A673 (cell line): Measurements from ENCODE around the gene TERB1. TPM values are rescaled to one million over a fixed set of nuclear protein-coding genes. Genes with fewer than 3 reads are reported as not detected.

ENCODE experiments used
- BruUV-seq: library from RNA; stranded (reverse); fragments of 400-500 nt; replicated peaks from 2 replicates; lab custom pipeline; 2021; lab: Mats Ljungman, UMichigan
- CTCF ChIA-PET: fragments of 300-600 bp; sonication (Branson Sonifier 250); formaldehyde crosslinking; loops from one replicate; lab custom pipeline; 2022; ENCODE audit warnings: antibody characterized with exemption; lab: Charles Lee
- POLR2A ChIA-PET: fragments of 300-600 bp; sonication (Branson Sonifier 250); formaldehyde crosslinking; loops from one replicate; lab custom pipeline; 2022; ENCODE audit warnings: antibody characterized with exemption; ENCODE audit not compliant: low non-redundant PET; lab: Charles Lee
- DNase-seq: peaks from one replicate; pipeline ENCODE4 v3.0.0-alpha.2; 2015; ENCODE audit warnings: low spot score
- H3K27ac ChIP-seq: fragments of 200-600 bp; sonication (generic); 2 replicates; pipeline ENCODE4 v1.5.1; 2016; ENCODE audit warnings: mixed run types, low read depth, mild to moderate bottlenecking, mixed read lengths, antibody characterized with exemption, low read length; ENCODE audit not compliant: poor library complexity, severe bottlenecking
- H3K27me3 ChIP-seq: fragments of 200-600 bp; sonication (generic); replicated peaks from 2 replicates; pipeline ENCODE4 v1.6.1; 2017; ENCODE audit warnings: mixed run types, low read depth, mild to moderate bottlenecking, mixed read lengths, antibody characterized with exemption, low read length; ENCODE audit not compliant: insufficient read depth, poor library complexity
- H3K36me3 ChIP-seq: fragments of 200-600 bp; sonication (generic); 2 replicates; pipeline ENCODE4 v1.6.1; 2016; ENCODE audit warnings: mixed run types, mild to moderate bottlenecking, mixed read lengths, antibody characterized with exemption, low read length; ENCODE audit not compliant: insufficient read depth, poor library complexity, severe bottlenecking
- H3K4me1 ChIP-seq: fragments of 200-600 bp; sonication (generic); 2 replicates; pipeline ENCODE4 v1.6.1; 2017; ENCODE audit warnings: mixed run types, mild to moderate bottlenecking, mixed read lengths, antibody characterized with exemption, low read length; ENCODE audit not compliant: insufficient read depth, poor library complexity, severe bottlenecking
- H3K4me3 ChIP-seq: fragments of 200-600 bp; sonication (generic); 2 replicates; pipeline ENCODE4 v1.5.1; 2016; ENCODE audit warnings: low read depth, mixed run types, mild to moderate bottlenecking, mixed read lengths, low read length; ENCODE audit not compliant: poor library complexity, severe bottlenecking
- H3K9me3 ChIP-seq: fragments of 200-600 bp; sonication (generic); 2 replicates; pipeline ENCODE4 v1.6.1; 2016; ENCODE audit warnings: mixed run types, low read depth, mild to moderate bottlenecking, mixed read lengths, antibody characterized with exemption, low read length; ENCODE audit not compliant: poor library complexity, severe bottlenecking
- CTCF ChIP-seq: fragments of 300-800, 200-600 bp; sonication (generic); conservative IDR thresholded peaks from 2 replicates; pipeline ENCODE4 v1.5.1; 2017; ENCODE audit warnings: low read depth, mild to moderate bottlenecking, antibody characterized with exemption, low read length, moderate library complexity, mixed read lengths
- EZH2 ChIP-seq: fragments of 200-600 bp; sonication (generic); IDR thresholded peaks from 2 replicates; pipeline ENCODE4 v1.6.1; 2017; ENCODE audit warnings: borderline replicate concordance, low read depth, mild to moderate bottlenecking, mixed read lengths, antibody characterized with exemption, low read length; ENCODE audit not compliant: poor library complexity, severe bottlenecking
- intact Hi-C: fragments of 100-400 bp; cut with micrococcal nuclease; formaldehyde crosslinking; loops from one replicate; pipeline ENCODE4 v1.10.0; 2022; ENCODE audit not compliant: unreplicated experiment
- total RNA-seq: library from RNA; stranded (reverse); gene quantifications from 2 replicates; pipeline ENCODE4 v1.2.3, GENCODE V29; 2021

Gene TERB1
- total RNA-seq, 1 experiment from 2014 or later = not detected

DNA sequence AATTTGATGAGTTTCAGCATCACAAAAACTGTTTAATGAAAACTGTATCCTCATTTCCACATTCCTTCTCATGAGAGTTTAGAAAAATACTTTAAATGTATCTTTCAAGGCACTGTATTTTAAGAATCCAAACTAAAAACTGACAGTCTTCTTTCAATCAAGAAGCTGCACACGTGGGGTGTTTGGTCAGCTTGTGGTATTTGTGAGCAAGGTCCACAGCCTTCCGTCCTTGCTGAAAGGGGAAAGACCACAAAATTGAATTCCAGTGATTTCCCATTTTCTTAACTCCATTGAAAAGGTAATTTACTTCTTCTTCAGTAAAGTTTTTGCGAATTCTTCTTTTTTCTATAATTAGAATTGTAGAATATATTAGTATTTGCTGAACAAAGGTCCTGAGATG, 46.6 kb downstream of the TERB1 start:
- CTCF ChIA-PET = no interaction called here
- TF ChIP-seq EZH2 = no peak
- no peak for TF ChIP-seq CTCF
- intact Hi-C loops = no loop called here
- Histone ChIP-seq H3K27ac (no peak overlapping the region), H3K36me3 (no peaks in the 10 kb centered on the region), H3K9me3 (no peaks in the 10 kb centered on the region), H3K27me3 (no peaks in the 10 kb centered on the region), H3K4me1 (peaks cover 6% of the 10 kb centered on the region), H3K4me3 (no peak overlapping the region)
- BruUV-seq = no TSS peak
- DNase-seq = no peak
- POLR2A ChIA-PET = no interaction called here

GRCh38 chr16:66754211-66754610, 47.2 kb downstream of the TERB1 start:
- intact Hi-C loops = no loop called here
- TF ChIP-seq EZH2 = no peak
- no peak for TF ChIP-seq CTCF

DNA sequence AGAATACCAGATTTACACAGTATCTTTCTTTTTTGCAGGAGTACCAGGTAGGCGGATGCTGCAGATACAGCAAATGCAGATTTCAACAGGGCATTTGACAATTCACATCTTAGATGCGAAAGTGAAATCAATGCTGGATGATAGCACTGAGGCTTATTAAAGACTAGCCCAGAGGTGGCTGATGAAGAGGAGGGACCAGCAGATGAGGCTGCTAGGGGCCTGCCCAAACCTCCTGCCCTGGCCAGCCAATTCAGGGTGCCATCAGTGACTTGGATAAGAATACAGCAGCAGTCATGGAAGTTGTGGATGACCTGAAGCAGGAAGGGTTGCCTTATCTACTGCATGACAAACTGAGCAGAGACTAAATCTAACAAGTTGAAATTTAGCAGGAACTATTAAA, 48.4 kb downstream of the TERB1 start:
- Histone ChIP-seq H3K36me3 (peaks cover 16% of the 10 kb centered on the region), H3K27ac (no peak overlapping the region), H3K4me3 (no peak overlapping the region), H3K4me1 (peaks cover 7% of the 10 kb centered on the region), H3K9me3 (no peaks in the 10 kb centered on the region), H3K27me3 (no peaks in the 10 kb centered on the region)
- TF ChIP-seq EZH2 (no peak), CTCF (no peak)
- ChIA-PET CTCF (no interaction called here), POLR2A (no interaction called here)
- DNase-seq = no peak
- intact Hi-C loops = no loop called here
- BruUV-seq = no TSS peak

More at GRCh38 chr16:66754211-66754610, 47.2 kb downstream of the TERB1 start:
- Histone ChIP-seq H3K36me3 (peaks cover 4% of the 10 kb centered on the region), H3K9me3 (no peaks in the 10 kb centered on the region), H3K4me1 (peaks cover 7% of the 10 kb centered on the region), H3K4me3 (no peak overlapping the region), H3K27ac (no peak overlapping the region), H3K27me3 (no peaks in the 10 kb centered on the region)
- POLR2A ChIA-PET = no interaction called here
- BruUV-seq = no TSS peak
- CTCF ChIA-PET = interaction anchor here (0.5 kb wide), 1 partner anchor 12 kb away, joined by 3 read pairs; no protein-coding TSS in a partner anchor
- no peak for DNase-seq
